Gastrocnemius medialis (tissue), 4 donors: Measurements from ENCODE around the gene KIRREL3.

ENCODE experiments used
- POLR2A ChIP-seq, 2 donors: fragments of 450-650 bp; IDR thresholded peaks; one replicate each; pipeline ENCODE4 v1.6.1; 2017; ENCODE audit warnings: antibody characterized with exemption in 2 of 2, mild to moderate bottlenecking in 2 of 2, moderate library complexity in 2 of 2
- TF ChIP-seq, protein P1 (sequence below), 5 experiments: fragments of 450-650 bp in 3 of 5; fragments of 200-600 bp in 2 of 5; sonication (generic) in 2 of 5; IDR thresholded peaks in 4 of 5; conservative IDR thresholded peaks in 1 of 5; 1 replicate in 4 of 5; 2 replicates in 1 of 5; pipeline ENCODE4 v1.5.1; 2016 to 2019; ENCODE audit warnings: antibody characterized with exemption in 5 of 5, mild to moderate bottlenecking in 3 of 5, moderate library complexity in 3 of 5

- TF ChIP-seq, protein P1, sequence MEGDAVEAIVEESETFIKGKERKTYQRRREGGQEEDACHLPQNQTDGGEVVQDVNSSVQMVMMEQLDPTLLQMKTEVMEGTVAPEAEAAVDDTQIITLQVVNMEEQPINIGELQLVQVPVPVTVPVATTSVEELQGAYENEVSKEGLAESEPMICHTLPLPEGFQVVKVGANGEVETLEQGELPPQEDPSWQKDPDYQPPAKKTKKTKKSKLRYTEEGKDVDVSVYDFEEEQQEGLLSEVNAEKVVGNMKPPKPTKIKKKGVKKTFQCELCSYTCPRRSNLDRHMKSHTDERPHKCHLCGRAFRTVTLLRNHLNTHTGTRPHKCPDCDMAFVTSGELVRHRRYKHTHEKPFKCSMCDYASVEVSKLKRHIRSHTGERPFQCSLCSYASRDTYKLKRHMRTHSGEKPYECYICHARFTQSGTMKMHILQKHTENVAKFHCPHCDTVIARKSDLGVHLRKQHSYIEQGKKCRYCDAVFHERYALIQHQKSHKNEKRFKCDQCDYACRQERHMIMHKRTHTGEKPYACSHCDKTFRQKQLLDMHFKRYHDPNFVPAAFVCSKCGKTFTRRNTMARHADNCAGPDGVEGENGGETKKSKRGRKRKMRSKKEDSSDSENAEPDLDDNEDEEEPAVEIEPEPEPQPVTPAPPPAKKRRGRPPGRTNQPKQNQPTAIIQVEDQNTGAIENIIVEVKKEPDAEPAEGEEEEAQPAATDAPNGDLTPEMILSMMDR (IDR thresholded peaks at IDR 0.05 in 4 of 5, conservative IDR thresholded peaks at IDR 0.05 in 1 of 5), result no peak
- TF ChIP-seq POLR2A (IDR thresholded peaks at IDR 0.05), result no peak
Measured at GRCh38 chr11:126483621-126484195, 516.9 kb downstream of the KIRREL3 start.
